Stimulated activated CD8-positive, alpha-beta memory T cell treated with anti-CD3 and anti-CD28 coated beads, Interleukin-4, amount 100 ng/mL, for 4 hours (primary cell): ENCODE results near the gene ASB6.

Experiments used
- DNase-seq, 2 donors: peaks; one replicate each; pipeline ENCODE4 v3.0.0-alpha.2; 2020; ENCODE audit warnings: low read depth in 2 of 2, low spot score in 1 of 2

The ASB6 gene

GRCh38 chr9:129626625-129627284 lies 15.2 kb downstream of the ASB6 start:
- no peak for DNase-seq

- peak; percentile 80 to 86 for DNase-seq
Observed at GRCh38 chr9:129626079-129626624, 15.8 kb downstream of the ASB6 start, which contains the start of gene NTMT1. Gene NTMT1 (plus strand): TSS chr9:129626163. CDS start chr9:129632704, 6,541 bp downstream.

- no peak for DNase-seq
Observed at GRCh38 chr9:129624947-129625346, 17.0 kb downstream of the ASB6 start.

- peak in 1 of 2 donors; percentile 58 for DNase-seq
Observed at GRCh38 chr9:129624168-129624759, 17.7 kb downstream of the ASB6 start.

GRCh38 chr9:129623331-129623730 lies 18.6 kb downstream of the ASB6 start:
- DNase-seq: no peak

- no peak for DNase-seq
Observed at GRCh38 chr9:129620669-129621295, 21.2 kb downstream of the ASB6 start, which contains the start of gene C9orf50. Gene C9orf50 (minus strand): TSS chr9:129621101. CDS start chr9:129620574, 527 bp downstream.

- no peak for DNase-seq
Observed at GRCh38 chr9:129619787-129620668, 21.9 kb downstream of the ASB6 start.

GRCh38 chr9:129617167-129617566 lies 24.8 kb downstream of the ASB6 start:
- DNase-seq: no peak

- DNase-seq: no peak
Observed at GRCh38 chr9:129615407-129616285, 26.3 kb downstream of the ASB6 start.

- DNase-seq: no peak
Observed at GRCh38 chr9:129614932-129615331, 27.0 kb downstream of the ASB6 start.

GRCh38 chr9:129613520-129614175 lies 28.3 kb downstream of the ASB6 start:
- no peak for DNase-seq

GRCh38 chr9:129612815-129613519 lies 29.0 kb downstream of the ASB6 start:
- no peak for DNase-seq

GRCh38 chr9:129612123-129612522 lies 29.8 kb downstream of the ASB6 start:
- DNase-seq: no peak

- no peak for DNase-seq
Observed at GRCh38 chr9:129611307-129611800, 30.6 kb downstream of the ASB6 start.

- peak; percentile 43 to 53 for DNase-seq
Observed at GRCh38 chr9:129610473-129611306, 31.3 kb downstream of the ASB6 start.

- no peak for DNase-seq
Observed at GRCh38 chr9:129610213-129610472, 31.8 kb downstream of the ASB6 start.

GRCh38 chr9:129609486-129610212 lies 32.3 kb downstream of the ASB6 start:
- peak; percentile 34 to 60 for DNase-seq
